Measurements from ENCODE around the gene NKAP. TPM values are rescaled to one million over a fixed set of nuclear protein-coding genes. Genes with fewer than 3 reads are reported as not detected.
"Not testable (repeated sequence)": the region's sequence is repeated elsewhere in the genome, so short reads cannot be mapped to it uniquely, and the experiment has no call there.

NKAP gene
- total and polyA plus RNA-seq, 7 experiments from 2014 or later: 4.2 to 19.3 (median 13.4) TPM

GRCh38 chrX:119983494-119983893 is 39.9 kb upstream of the NKAP start:
- H3K27ac Mint-ChIP-seq: no peak overlapping the region
- no peak for ATAC-seq
- CTCF ChIA-PET: no interaction called here

GRCh38 chrX:119982145-119982544 is 38.6 kb upstream of the NKAP start:
- POLR2A ChIA-PET: no interaction called here
- peak overlapping the region in 1 of 9 donors; percentile 31 for H3K27ac Mint-ChIP-seq
- peaks cover 11 to 21% (median 19%) of the 10 kb centered on the region in 5 donors for H3K27me3 Mint-ChIP-seq

More at GRCh38 chrX:119983494-119983893, 39.9 kb upstream of the NKAP start:
- H3K36me3 Mint-ChIP-seq: no peaks in the 10 kb centered on the region
- no peaks in the 10 kb centered on the region for H3K9me3 ChIP-seq (ENCODE audit: control insufficient read depth in 2 of 3, low read length in 3 of 3)
- H3K4me3 Mint-ChIP-seq: no peak overlapping the region
- no peaks in the 10 kb centered on the region for H3K9me3 Mint-ChIP-seq
- H3K27ac ChIP-seq (ENCODE audit: low read depth, low read length): no peak overlapping the region
- no peaks in the 10 kb centered on the region for H3K27me3 ChIP-seq (ENCODE audit: control insufficient read depth in 2 of 2, insufficient read depth in 2 of 2, low read length in 2 of 2)
- no peaks in the 10 kb centered on the region for H3K4me1 Mint-ChIP-seq
- no peak for DNase-seq
- intact Hi-C loops (cut with micrococcal nuclease): no loop called here
- no peaks in the 10 kb centered on the region for H3K4me1 ChIP-seq (ENCODE audit: control insufficient read depth in 2 of 2, insufficient read depth in 2 of 2, low read length in 2 of 2)
- H3K4me3 ChIP-seq (ENCODE audit: low read length): no peak overlapping the region
- POLR2A ChIA-PET: no interaction called here
- H3K27me3 Mint-ChIP-seq: peaks cover 12 to 29% (median 23%) of the 10 kb centered on the region in 5 donors
- no peaks in the 10 kb centered on the region for H3K36me3 ChIP-seq (ENCODE audit: control insufficient read depth in 2 of 3, insufficient read depth in 3 of 3, low read length in 3 of 3)

GRCh38 chrX:119981286-119982070 is 37.9 kb upstream of the NKAP start:
- Histone ChIP-seq H3K9me3 (ENCODE audit: control insufficient read depth in 2 of 3, low read length in 3 of 3) (no peaks in the 10 kb centered on the region), H3K27me3 (ENCODE audit: control insufficient read depth in 2 of 2, insufficient read depth in 2 of 2, low read length in 2 of 2) (no peaks in the 10 kb centered on the region), H3K36me3 (ENCODE audit: control insufficient read depth in 2 of 3, insufficient read depth in 3 of 3, low read length in 3 of 3) (no peaks in the 10 kb centered on the region), H3K4me1 (ENCODE audit: control insufficient read depth in 2 of 2, insufficient read depth in 2 of 2, low read length in 2 of 2) (no peaks in the 10 kb centered on the region), H3K4me3 (ENCODE audit: low read length) (no peak overlapping the region), H3K27ac (ENCODE audit: low read depth, low read length) (no peak overlapping the region)
- H3K27ac Mint-ChIP-seq: no peak overlapping the region
- DNase-seq (no peak), ATAC-seq (no peak)
- peaks cover 9 to 19% (median 18%) of the 10 kb centered on the region in 5 donors for H3K27me3 Mint-ChIP-seq
- no peaks in the 10 kb centered on the region for H3K36me3 Mint-ChIP-seq
- no peaks in the 10 kb centered on the region for H3K4me1 Mint-ChIP-seq
- ChIA-PET CTCF (no interaction called here), POLR2A (no interaction called here)
- intact Hi-C loops (cut with micrococcal nuclease): no loop called here
- H3K4me3 Mint-ChIP-seq: no peak overlapping the region
- H3K9me3 Mint-ChIP-seq: no peaks in the 10 kb centered on the region

More at GRCh38 chrX:119982145-119982544, 38.6 kb upstream of the NKAP start:
- Histone ChIP-seq H3K27me3 (ENCODE audit: control insufficient read depth in 2 of 2, insufficient read depth in 2 of 2, low read length in 2 of 2) (no peaks in the 10 kb centered on the region), H3K27ac (ENCODE audit: low read depth, low read length) (no peak overlapping the region), H3K4me3 (ENCODE audit: low read length) (no peak overlapping the region), H3K9me3 (ENCODE audit: control insufficient read depth in 2 of 3, low read length in 3 of 3) (no peaks in the 10 kb centered on the region), H3K4me1 (ENCODE audit: control insufficient read depth in 2 of 2, insufficient read depth in 2 of 2, low read length in 2 of 2) (no peaks in the 10 kb centered on the region), H3K36me3 (ENCODE audit: control insufficient read depth in 2 of 3, insufficient read depth in 3 of 3, low read length in 3 of 3) (no peaks in the 10 kb centered on the region)
- H3K4me1 Mint-ChIP-seq: no peaks in the 10 kb centered on the region
- DNase-seq: no peak
- CTCF ChIA-PET: no interaction called here
- intact Hi-C loops (cut with micrococcal nuclease): no loop called here
- H3K9me3 Mint-ChIP-seq: no peaks in the 10 kb centered on the region
- no peak overlapping the region for H3K4me3 Mint-ChIP-seq
- H3K36me3 Mint-ChIP-seq: no peaks in the 10 kb centered on the region
- no peak for ATAC-seq

GRCh38 chrX:119977172-119977571 is 33.6 kb upstream of the NKAP start:
- POLR2A ChIA-PET; intact Hi-C loops (cut with micrococcal nuclease); H3K4me1 ChIP-seq (ENCODE audit: control insufficient read depth in 2 of 2, insufficient read depth in 2 of 2, low read length in 2 of 2); H3K4me3 ChIP-seq (ENCODE audit: low read length); CTCF ChIA-PET; H3K4me1 Mint-ChIP-seq; DNase-seq; H3K9me3 ChIP-seq (ENCODE audit: control insufficient read depth in 2 of 3, low read length in 3 of 3); H3K27me3 Mint-ChIP-seq; H3K36me3 Mint-ChIP-seq; H3K27me3 ChIP-seq (ENCODE audit: control insufficient read depth in 2 of 2, insufficient read depth in 2 of 2, low read length in 2 of 2); H3K27ac ChIP-seq (ENCODE audit: low read depth, low read length); H3K4me3 Mint-ChIP-seq; H3K36me3 ChIP-seq (ENCODE audit: control insufficient read depth in 2 of 3, insufficient read depth in 3 of 3, low read length in 3 of 3); H3K9me3 Mint-ChIP-seq; ATAC-seq; H3K27ac Mint-ChIP-seq: not testable (repeated sequence)

GRCh38 chrX:119971184-119971583 is 27.6 kb upstream of the NKAP start:
- no peaks in the 10 kb centered on the region for H3K4me1 Mint-ChIP-seq
- no peak overlapping the region for H3K4me3 Mint-ChIP-seq
- no peak for ATAC-seq
- H3K27me3 Mint-ChIP-seq: no peaks in the 10 kb centered on the region
- Histone ChIP-seq H3K4me3 (ENCODE audit: low read length) (no peak overlapping the region), H3K4me1 (ENCODE audit: control insufficient read depth in 2 of 2, insufficient read depth in 2 of 2, low read length in 2 of 2) (no peaks in the 10 kb centered on the region), H3K27ac (ENCODE audit: low read depth, low read length) (no peak overlapping the region), H3K27me3 (ENCODE audit: control insufficient read depth in 2 of 2, insufficient read depth in 2 of 2, low read length in 2 of 2) (no peaks in the 10 kb centered on the region), H3K36me3 (ENCODE audit: control insufficient read depth in 2 of 3, insufficient read depth in 3 of 3, low read length in 3 of 3) (no peaks in the 10 kb centered on the region), H3K9me3 (ENCODE audit: control insufficient read depth in 2 of 3, low read length in 3 of 3) (no peaks in the 10 kb centered on the region)
- ChIA-PET CTCF (no interaction called here), POLR2A (no interaction called here)
- DNase-seq: no peak
- intact Hi-C loops (cut with micrococcal nuclease): no loop called here
- no peak overlapping the region for H3K27ac Mint-ChIP-seq
- H3K9me3 Mint-ChIP-seq: no peaks in the 10 kb centered on the region
- no peaks in the 10 kb centered on the region for H3K36me3 Mint-ChIP-seq

GRCh38 chrX:119970574-119970973 is 27.0 kb upstream of the NKAP start:
- Mint-ChIP-seq H3K27ac (no peak overlapping the region), H3K27me3 (peaks cover 0 to 2% (median 0%) of the 10 kb centered on the region in 5 donors), H3K9me3 (no peaks in the 10 kb centered on the region), H3K4me3 (no peak overlapping the region), H3K4me1 (no peaks in the 10 kb centered on the region), H3K36me3 (no peaks in the 10 kb centered on the region)
- ChIA-PET POLR2A (no interaction called here), CTCF (no interaction called here)
- H3K27me3 ChIP-seq (ENCODE audit: control insufficient read depth in 2 of 2, insufficient read depth in 2 of 2, low read length in 2 of 2): no peaks in the 10 kb centered on the region
- intact Hi-C loops (cut with micrococcal nuclease): no loop called here
- H3K36me3 ChIP-seq (ENCODE audit: control insufficient read depth in 2 of 3, insufficient read depth in 3 of 3, low read length in 3 of 3): no peaks in the 10 kb centered on the region
- H3K4me3 ChIP-seq (ENCODE audit: low read length): no peak overlapping the region
- no peak for ATAC-seq
- H3K9me3 ChIP-seq (ENCODE audit: control insufficient read depth in 2 of 3, low read length in 3 of 3): no peaks in the 10 kb centered on the region
- DNase-seq: no peak
- no peak overlapping the region for H3K27ac ChIP-seq (ENCODE audit: low read depth, low read length)
- H3K4me1 ChIP-seq (ENCODE audit: control insufficient read depth in 2 of 2, insufficient read depth in 2 of 2, low read length in 2 of 2): no peaks in the 10 kb centered on the region

- DNase-seq; H3K4me1 ChIP-seq (ENCODE audit: control insufficient read depth in 2 of 2, insufficient read depth in 2 of 2, low read length in 2 of 2); H3K36me3 ChIP-seq (ENCODE audit: control insufficient read depth in 2 of 3, insufficient read depth in 3 of 3, low read length in 3 of 3); POLR2A ChIA-PET; H3K9me3 Mint-ChIP-seq; H3K4me3 Mint-ChIP-seq; H3K36me3 Mint-ChIP-seq; H3K9me3 ChIP-seq (ENCODE audit: control insufficient read depth in 2 of 3, low read length in 3 of 3); H3K27me3 ChIP-seq (ENCODE audit: control insufficient read depth in 2 of 2, insufficient read depth in 2 of 2, low read length in 2 of 2); H3K4me1 Mint-ChIP-seq; intact Hi-C loops (cut with micrococcal nuclease); H3K27ac Mint-ChIP-seq; H3K27ac ChIP-seq (ENCODE audit: low read depth, low read length); ATAC-seq; H3K4me3 ChIP-seq (ENCODE audit: low read length); CTCF ChIA-PET: not testable (repeated sequence)
- peaks cover 5 to 22% (median 11%) of the 10 kb centered on the region in 5 donors for H3K27me3 Mint-ChIP-seq
Measured at GRCh38 chrX:119966837-119967236, 23.3 kb upstream of the NKAP start.
